LNCaP clone FGC (cell line): ENCODE data around the gene PLSCR2.

Source experiments
- DNase-seq: peaks from one replicate; pipeline ENCODE4 v3.0.0-alpha.2; 2011; ENCODE audit warnings: low read depth
- H3K4me3 ChIP-seq: 2 replicates; pipeline ENCODE4 v1.5.1; 2011; ENCODE audit warnings: mild to moderate bottlenecking, low read depth, low read length, control low read depth
- CTCF ChIP-seq: IDR thresholded peaks from 2 replicates; pipeline ENCODE4 v1.5.1; 2012; ENCODE audit warnings: mild to moderate bottlenecking; ENCODE audit not compliant: control insufficient read depth, insufficient read depth; ENCODE audit errors: extremely low read depth

The PLSCR2 gene

GRCh38 chr3:146390957-146391356 lies 78.4 kb downstream of the PLSCR2 start:
- H3K4me3 ChIP-seq = no peak overlapping the region
- TF ChIP-seq CTCF = no peak
- no peak for DNase-seq

DNA sequence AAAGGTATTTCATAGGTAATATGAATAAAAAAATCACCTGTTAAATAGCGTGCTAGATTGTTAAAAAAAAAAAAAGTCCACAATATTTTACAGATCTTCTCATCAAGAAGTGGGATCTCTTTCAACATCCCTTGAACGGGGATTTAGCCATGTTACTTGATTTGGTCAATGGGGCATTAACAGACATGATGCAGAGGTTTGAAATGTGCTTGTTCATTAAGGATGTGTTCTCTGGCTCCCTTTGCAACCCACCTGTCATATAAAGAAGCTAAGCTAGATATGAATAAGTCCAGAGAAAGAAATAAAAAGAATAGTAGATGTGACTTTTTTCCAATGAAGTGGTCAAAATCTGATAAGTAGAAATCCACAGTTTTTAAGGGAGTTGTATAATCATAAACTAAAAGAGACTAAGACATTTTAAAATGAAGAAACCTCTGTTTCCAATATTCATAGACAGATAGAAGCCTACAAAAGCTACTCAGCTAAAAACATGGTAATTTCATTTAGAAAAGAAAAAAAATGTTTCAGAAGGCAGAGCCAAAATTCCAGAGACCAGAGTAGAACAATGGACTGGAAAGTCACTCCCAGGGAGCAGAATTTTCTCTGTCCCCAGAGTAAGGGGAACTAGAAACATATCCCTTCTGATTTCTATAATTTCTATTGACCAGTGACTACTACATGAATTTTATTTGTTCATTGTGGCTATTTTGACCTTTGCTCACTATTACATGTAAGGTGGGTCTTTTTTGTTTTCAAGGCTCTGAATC lies 79.2 kb downstream of the PLSCR2 start:
- no peak for DNase-seq
- no peak overlapping the region for H3K4me3 ChIP-seq
- no peak for TF ChIP-seq CTCF

DNA sequence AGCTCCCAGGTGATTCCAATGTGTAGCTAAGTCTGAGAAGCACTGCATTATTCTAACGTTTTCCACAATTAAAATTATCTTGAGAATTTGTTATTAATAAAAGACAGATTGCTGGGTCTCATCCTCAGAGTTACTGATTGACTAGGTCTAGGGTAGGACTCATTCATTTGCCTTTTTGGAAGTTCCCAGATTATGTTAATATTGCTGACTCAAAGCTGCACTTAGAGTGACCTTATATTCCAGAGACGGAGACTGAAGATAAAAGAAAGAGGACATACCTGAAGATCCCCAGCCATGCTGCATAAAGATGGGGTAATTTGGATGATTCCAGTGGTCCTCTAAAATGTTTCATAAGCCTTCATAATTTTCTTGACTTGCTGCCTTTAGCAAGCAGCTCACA lies 81.8 kb downstream of the PLSCR2 start:
- DNase-seq = no peak
- H3K4me3 ChIP-seq = no peak overlapping the region
- TF ChIP-seq CTCF = no peak

DNA sequence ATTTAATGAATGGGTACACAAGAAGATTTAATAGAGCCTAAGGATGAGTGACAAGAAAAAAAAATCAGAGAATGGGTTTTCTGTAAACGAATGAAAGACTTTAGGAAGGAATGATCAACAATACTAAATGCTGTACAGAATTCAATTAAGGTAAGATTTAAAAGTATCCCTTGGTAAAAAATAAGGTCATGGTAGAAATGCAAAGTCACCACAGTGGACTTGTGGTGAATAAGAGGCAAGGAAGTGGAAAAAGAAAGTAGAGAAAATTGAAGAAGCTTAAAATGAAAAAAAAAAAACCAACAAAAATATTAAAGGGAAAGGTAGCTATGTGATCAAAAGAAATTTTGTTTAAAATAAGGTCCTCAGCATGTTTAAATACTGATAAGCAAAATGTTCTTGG lies 82.4 kb downstream of the PLSCR2 start:
- no peak overlapping the region for H3K4me3 ChIP-seq
- no peak for TF ChIP-seq CTCF
- DNase-seq = no peak

GRCh38 chr3:146384786-146385185 lies 84.6 kb downstream of the PLSCR2 start:
- no peak for TF ChIP-seq CTCF
- no peak for DNase-seq
- no peak overlapping the region for H3K4me3 ChIP-seq
